Renal pelvis (tissue), 4 donors: ENCODE results near the gene PPP1CA. TPM values are rescaled to one million over a fixed set of nuclear protein-coding genes. Genes with fewer than 3 reads are reported as not detected.

Experiments used
- DNase-seq: peaks from one replicate; pipeline ENCODE4 v3.0.0-alpha.2; 2013
- polyA plus RNA-seq, 3 donors: library from polyadenylated mRNA; unstranded; fragments of 120-200 nt; gene quantifications; one replicate each; pipeline ENCODE4 v1.2.1, GENCODE V29; 2013; ENCODE audit not compliant: insufficient read length in 3 of 3

The PPP1CA gene
- polyA plus RNA-seq, 3 donors: 161 to 179 (median 176) TPM

DNA sequence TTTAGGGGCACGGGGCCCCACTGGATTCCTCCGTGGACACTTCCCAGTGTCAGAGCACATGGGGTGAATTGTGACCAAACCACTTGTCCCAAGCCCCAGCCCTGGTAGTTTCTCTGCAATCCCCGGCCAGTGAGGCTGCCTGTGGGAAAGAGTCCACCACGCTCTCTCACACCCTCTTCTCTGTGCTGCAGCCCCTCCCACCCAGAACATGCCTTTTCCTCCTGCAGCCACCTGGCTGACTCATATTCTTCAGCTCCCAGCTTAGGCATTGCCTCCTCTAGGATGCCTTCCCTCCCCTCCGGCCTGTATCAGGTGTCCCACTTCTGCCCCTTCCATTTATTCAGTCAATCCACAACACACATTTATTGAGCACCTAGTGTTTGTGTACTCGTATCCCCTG lies 21.2 kb upstream of the PPP1CA start:
- DNase-seq: no peak

DNA sequence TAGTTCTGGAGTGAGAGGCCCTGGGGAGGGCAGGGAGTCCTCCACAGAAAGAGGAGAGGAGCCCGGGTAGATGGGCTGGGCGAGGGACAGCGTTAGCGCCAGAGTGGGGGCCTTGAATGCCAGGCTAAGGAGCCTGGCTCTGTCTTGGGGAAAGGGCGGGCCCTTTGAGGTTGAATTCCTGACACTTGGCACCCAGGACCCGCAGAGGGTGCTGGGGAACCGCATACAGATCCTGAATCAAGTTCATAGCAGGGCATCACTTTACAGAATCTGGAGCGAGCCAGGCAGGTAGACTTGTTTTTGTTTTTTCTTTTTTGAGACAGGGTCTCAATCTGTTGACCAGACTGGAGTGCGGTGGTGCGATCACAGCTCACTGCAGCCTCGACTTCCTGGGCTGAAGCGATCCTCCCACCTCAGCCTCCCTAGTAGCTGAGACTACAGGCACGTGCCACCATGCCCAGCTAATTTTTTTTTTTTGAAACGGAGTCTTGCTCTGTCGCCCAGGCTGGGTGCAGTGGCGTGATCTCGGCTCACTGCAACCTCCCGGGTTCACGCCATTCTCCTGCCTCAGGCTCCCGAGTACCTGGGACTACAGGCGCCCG lies 19.9 kb upstream of the PPP1CA start:
- DNase-seq: no peak

DNA sequence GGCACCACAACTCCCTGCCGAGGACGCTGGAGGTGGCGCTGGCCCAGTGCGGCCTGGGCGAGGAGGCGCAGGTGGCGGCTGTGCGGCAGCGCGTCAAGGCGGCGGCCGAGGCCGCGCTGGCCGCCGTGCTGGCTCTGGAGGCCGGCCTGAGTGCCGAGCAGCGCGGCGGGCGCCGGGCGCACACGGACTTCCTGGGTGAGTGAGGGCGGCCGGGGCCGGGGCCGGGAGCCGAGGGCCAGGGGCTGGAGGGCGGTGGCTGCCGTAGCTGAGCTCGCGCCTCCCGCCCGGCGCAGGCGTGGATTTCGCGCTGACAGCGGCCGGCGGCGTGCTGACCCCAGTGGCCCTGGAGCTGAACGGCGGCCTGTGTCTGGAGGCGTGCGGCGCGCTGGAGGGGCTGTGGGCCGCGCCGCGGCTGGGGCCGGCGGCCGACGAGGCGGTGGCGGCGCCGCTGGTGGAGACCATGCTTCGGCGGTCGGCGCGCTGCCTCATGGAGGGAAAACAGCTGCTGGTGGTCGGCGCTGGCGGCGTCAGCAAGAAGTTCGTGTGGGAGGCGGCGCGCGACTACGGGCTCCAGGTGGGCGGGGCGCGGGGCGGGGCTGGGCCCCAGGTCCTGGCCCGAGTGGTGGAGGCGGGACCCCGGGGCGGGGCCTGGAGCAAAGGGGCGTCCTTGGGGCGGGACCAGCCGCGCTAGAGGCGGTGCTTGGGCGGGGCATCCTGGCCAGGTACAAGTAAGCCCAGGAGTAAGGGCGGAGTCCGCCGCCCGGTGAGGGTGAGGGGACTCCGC lies 19.2 kb upstream of the PPP1CA start:
- peak; percentile 94 for DNase-seq

DNA sequence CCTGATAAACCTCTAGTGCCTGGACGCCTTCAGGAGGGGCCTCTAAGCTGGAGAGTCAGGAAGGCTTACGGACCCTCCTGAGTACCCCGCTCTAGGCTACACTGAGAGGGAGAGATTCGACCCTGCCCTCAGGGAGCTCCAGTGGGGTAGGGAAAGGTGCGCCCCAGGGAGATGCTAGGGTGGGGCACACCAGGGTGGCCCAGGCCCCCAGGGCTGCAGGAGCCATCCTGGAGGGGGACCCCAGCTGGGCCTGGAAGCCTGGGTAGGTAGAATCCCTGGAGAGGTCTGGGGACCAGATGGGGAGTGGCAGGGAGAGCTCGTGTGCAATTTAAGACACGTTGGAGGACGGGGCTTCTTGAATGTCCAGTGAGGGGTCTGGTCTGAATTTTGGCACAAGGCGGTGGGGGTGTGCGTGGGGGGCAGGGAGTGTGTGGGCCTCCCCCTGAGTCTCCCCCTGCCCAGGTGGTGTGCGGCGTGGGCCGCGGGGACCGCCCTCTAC lies 18.5 kb upstream of the PPP1CA start:
- DNase-seq: no peak

DNA sequence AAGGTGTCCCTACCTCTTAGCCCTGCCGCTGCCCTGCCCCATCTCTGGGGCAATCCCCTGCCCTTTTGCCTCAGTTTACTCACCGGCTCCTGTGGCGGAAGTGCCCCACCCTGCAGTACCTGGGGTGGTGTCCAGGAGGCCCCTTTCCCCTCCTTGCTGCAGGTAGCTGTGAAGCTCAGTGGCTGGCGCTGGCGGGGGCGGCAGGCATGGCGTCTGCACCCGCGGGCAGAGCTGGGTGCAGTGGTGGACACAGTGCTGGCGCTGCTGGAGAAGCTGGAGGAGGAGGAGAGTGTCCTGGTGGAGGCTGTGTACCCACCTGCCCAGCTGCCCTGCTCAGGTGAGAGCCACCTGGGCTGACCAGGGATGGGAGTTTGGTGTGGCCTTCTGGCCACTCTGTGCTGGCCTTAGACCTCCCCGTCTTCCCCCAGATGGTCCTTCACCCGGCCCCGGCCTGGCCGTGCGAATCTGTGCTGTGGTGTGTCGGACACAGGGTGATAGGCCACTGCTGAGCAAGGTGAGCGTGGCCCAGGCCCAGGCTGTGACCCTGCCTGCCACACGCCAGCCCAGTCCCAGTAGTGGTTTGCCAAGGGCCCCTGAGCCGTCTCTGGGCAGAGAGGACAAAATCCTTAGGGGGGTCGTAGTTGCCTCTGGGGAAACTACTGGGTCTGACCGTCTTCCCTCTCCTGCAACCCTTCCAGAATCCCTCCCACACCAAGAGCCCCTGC lies 17.8 kb upstream of the PPP1CA start:
- no peak for DNase-seq

DNA sequence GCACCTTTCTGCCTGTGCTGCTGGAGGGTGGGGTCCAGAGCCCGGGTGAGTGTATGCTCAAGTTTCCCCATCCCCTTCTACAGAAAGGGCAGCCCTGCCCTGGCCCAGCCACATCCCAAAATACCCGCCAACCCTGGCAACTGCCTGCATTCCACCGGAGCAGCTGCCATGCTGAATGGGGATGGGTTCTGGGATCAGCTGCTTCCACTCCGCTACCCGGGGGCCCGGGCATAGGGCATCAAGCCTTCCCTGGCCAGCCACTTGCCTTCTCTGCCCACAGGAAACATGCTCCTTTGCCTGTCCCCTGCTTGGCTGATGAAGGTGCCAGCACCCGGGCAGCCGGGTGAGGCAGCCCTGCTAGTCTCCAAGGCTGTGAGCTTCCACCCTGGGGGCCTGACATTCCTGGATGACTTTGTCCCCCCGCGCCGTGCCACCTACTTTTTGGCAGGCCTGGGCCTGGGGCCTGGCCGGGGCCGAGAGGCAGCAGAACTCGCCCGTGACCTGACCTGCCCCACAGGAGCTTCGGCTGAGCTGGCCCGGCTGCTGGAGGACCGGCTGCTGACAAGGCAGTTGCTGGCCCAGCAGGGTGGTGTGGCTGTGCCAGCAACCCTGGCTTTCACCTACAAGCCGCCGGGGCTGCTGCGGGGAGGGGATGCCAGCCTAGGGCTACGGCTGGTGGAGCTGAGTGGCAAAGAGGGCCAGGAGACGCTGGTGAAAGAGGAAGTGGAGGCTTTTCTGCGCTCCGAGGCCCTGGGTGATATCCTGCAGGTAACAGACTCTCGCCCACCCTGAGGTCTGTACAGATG lies 17.0 kb upstream of the PPP1CA start:
- DNase-seq: no peak

DNA sequence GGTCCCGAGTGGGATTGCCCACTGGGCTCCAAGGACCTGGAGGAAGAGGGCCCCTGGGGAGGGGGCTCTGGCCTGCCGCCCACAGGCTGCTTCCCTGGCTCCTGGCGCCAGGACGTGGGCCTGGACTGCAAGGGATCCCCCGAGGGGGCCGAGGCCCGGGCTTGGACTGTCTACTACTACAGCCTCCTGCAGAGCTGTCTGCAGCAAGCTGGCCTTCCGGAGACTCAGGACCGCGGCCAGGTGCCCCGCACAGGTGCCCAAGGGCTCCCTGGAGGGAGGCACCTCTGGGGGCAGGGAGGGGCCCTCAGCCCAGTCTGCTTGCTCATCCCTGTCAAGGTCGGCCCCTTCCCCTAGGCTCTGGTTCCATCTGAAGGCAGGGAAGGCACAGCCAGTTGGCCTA lies 15.8 kb upstream of the PPP1CA start:
- DNase-seq: no peak

DNA sequence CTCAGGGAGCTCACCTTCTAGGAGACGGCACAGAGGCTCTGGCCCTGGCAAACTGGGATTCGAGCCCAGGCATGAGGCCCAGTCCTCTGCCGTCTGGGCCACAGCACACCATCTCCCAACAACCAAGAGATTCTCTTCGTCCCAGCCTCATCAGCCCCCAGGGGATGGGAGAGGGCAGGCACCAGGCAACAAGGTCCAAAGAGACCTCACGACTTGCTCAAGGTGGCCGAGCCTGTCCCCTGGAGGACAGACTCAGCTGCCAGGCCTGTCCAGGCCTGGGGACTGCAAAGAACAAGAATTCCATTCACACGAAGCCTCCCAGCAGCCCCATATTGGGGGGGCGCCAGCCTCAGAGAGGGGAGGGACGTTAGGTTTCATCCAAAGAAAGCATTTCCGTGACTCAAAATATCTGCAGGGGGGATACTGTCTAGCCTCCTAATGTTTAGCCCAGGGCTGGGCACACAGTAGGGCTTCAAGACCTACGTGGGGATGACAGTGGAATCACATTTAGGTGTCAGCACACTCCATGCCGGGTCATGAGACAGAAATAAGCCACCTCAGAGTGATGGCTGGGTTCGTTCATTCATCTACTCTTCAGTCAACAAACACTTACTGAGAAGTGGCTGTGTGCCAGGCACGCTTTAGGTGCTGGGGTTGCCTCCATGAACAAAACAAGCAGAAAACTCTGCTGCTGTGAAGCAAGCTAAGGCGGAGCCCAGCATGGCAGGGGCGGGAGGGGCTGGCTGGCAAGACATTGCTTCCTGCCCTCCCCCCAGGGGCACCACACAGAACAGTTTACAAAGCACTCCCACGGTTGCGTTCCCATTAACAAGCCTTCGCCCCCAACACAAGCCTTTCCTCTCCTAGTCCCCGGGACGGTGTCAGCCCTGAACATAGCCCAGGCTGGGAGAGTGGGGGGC lies 15.0 kb upstream of the PPP1CA start:
- no peak for DNase-seq

DNA sequence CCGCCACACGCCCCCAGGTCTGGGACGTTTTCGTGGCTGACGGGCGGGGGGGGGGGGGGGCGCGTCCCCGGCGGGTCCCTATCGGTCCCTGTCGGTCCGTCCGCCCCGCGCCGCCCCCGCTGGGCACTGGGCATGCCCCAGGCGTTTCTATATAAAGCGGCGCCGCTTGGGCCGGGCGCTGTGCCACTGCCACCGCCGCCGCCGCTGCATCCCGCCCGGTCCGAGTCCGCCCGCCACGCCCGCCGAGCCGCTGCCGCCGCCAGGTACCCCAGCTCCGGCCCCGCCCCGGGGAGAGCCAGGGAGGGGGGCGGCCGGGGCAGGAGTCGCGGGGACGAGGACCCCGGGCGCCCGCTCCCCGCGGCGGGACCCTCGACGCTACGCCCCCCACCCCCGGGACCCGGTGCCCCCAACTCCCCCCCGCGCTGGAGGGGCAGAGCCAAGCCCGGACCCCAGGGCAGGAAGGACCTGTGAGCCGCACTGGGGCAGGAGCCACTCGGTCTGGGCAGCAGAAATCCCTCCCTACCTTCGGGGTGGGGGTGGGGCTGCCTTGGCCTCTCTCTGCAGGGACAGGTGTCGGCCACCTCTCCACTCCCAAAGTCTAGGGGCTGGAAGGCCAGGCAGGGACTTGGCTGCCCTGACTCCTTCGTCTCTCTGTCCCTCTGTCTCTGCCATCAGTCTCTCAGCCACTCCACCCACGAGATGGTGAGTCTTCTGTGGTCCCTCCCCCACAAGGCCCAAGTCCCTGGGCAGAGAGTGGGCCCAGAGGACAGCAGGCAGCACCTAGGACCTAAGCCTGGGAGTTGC lies 14.0 kb upstream of the PPP1CA start, which contains the start of gene CARNS1:
Gene CARNS1, plus strand, starts transcription at position 178 of the 804 bp plus-strand sequence. Its CDS starts 522 bp downstream, at position 700.
- no peak for DNase-seq

DNA sequence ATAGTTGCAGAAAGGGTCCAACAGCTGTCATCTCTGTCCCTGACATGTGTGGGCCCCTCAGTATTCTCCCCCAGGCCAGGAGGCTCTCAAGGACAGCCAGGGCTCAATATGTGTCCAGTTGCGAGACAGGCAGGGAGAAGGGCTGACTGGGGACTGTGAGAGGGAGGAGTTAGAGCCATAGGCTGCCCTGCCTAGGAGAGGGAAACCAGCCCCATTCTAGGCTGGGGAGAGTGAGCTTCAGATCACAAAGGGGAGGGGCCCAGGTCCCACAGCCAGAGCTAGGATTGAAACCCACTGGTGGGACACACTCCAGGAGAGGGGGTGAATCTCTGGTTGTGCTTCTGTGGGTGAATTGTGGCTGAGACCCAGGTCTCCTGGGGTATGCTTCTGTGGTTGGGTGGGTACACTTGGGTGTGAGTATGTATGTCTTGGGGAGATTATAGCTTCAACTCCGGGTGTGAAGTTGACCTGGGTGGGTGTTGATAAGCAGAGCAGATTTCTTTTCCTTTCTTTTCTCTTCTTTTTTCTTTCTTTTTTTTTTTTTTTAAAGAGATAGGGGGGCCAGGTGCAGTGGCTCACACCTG lies 11.7 kb upstream of the PPP1CA start:
- DNase-seq: no peak

DNA sequence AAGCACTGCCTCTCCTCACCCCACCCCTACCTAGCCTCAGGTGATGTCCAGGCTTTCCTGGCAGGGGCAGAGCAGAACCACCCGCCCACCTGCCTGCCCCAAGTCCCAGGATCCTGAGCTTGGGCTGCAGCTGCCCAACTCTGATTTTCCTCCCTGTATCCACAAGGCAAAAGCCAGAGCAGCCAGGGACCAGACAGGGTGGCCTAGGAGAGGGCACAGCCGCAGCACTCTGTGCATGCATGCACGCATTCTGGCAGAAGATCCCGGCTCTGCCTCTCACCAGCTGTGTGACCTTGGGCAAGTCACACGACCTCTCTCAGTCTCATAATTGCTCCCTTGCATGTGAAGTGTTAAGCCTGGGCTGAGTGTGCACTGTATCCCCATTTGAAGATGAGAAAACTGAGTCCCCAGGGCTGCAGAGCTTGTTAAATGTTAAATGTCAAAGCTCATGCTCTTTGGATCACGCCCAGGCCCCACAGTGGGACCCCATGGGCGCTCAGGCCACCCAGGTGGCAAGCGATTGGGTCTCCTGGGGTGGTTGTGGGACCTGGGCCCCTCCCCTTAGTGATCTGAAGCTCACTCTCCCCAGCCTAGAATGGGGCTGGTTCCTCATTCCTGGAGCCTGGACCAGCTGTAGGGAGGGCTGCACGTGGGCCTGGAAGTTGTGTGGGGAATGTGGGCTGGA lies 11.0 kb upstream of the PPP1CA start:
- DNase-seq: no peak

DNA sequence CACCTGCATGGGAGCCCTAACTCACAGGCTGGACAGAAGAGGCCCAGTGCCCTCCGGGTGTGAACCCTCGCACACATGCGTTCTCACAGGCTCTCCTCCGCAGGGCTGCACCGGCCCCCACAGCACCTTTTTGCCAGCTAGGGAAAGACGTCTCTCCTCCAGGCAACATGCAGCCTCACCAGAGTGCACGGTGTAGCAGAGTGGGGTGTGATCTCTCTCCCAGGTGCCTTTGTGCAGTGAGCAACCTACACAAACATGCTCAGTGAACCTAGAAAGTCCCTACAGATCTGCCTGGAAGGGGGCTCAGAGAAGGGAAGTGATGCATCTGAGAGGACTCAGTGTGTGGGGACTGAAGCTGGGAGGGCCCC lies 10.1 kb upstream of the PPP1CA start:
- DNase-seq: no peak

DNA sequence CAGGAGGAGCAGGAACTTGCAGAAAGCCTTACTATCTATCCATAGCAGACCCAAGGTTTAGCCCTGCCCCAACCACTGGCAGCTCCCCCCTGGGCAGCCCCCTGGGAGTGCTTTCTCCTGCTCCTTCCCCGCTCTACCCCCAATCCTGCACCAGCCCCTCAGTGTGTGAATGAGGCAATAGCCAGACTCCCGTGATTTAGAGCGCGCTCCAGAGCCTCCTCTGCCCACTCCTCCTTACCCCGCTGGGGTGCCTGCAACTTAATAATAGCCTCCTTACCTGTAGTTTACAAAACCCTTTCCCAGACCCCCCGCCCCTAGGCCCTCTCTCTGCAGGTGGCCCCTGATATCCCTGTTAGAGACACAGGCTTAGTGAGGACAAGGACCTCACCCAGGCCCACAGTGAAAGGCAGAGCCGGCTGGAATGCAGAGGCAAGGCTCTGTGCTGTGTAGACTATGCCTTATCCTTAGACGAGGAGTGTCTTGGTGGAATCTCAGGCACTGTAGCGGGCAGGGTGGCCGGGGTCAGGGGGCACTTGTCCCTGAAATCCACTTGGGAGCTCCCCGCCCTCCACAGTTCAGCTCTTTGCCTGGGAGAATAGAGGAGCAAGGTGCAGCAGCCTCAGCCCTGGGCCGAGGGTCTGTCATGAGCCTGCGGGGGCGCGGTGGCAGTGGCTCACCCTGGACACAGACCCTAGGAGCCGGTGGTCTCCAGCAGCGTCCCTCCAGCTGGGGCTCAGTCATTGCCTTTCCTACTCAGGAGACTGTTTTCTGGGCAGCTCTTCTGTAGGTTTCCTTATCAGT lies 9.5 kb upstream of the PPP1CA start:
- DNase-seq: no peak

DNA sequence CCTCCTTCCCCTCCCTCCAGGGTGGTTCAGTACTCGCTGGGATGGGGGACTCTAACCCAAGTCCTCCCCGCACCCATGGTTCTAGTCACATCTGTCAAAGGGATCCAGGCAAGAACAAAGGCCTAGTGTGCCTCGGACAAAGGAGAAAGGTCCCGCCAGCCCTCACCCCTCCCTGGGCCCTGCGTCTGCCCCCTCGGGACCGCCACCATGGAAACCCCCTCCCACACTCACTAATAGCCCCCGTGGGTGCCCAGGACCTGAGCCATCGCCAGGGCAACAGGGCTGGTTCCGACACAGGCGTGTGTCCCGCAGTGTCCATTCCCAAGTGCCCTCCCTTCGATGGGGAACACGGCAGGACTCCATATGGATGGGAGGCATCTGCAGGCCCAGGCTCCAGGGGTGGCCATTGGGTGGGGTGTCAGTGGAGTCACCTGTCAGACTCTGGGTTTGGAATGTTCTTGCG lies 8.7 kb upstream of the PPP1CA start:
- DNase-seq: no peak

DNA sequence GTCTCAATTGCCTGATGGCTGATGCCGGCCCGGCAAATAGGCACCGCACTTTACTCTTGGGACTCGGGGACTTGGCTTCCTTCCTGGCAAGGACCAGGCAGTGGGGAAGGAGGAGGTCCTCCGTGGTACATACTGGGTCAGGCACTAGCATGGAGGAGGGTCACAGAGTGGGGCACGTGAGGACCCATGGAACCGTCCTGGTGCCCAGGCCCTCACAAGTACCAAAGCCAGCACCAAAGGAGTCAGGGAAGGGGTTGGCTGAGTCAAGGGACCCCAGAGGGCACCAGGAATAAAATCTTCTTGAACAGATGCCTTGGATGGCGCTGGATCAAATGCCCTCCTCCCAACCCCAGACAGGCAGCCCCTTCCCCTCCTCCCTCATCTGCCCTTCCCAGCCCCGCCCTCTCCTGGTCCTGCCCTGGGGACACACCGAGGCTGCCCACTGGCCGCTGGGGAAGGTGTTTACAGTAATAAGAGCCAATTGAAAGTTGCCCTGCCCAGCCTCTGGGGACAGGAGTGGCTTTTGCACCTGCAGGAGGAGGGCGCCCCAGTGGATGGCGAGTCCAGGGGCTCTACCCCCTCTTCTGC lies 8.2 kb upstream of the PPP1CA start:
- no peak for DNase-seq

DNA sequence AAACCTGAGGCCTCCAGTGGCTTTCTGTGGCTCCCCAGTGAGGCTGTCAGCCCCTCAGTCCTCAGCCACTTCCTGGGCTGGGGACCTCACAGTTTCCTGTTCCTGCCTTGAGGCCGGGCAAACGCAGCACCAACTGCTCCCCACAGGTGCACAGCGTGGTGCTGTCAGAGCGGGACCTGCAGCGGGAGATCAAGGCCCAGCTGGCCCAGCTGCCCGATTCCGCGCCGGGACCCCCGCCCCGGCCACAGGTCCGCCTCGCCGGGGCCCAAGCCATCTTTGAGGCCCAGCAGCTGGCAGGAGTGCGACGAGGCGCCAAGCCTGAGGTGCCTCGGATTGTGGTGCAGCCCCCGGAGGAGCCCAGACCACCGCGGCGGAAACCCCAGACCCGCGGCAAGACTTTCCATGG lies 7.6 kb upstream of the PPP1CA start:
- DNase-seq: no peak

DNA sequence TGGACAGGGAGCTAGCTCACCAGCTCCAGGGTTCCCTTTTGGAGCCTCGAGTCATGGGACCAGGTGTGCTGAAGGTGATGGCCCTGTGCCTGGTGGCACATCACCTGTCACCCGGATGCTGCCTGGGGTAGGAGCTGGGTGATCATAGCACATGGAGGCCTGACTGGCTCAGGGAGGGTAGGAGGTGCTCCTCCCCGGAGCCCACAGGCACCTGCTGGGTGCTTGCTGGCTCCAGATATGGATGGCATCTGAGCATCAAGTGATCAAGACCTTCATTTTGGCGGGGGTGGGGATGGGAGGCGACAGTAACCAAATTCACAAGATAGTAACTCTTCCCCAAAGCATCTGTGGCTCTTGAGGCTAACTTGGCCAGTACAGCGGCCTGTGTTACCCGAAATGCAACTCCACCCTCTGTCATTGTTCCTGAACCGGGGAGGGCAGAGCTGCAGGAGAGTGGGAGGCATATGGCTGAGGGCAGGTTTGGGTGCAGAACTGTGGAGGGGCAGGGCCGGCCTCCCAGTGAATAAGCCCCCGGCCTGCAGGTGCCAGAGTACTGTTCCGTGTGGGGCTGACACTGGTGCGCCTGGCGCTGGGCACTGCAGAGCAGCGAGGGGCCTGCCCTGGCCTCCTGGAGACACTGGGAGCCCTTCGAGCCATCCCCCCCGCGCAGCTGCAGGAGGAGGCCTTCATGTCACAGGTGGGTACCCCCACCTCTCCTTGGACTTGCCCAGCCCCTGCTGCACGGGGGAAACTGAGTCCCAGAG lies 7.0 kb upstream of the PPP1CA start:
- no peak for DNase-seq
